Stimulated activated CD8-positive, alpha-beta memory T cell treated with anti-CD3 and anti-CD28 coated beads, Interleukin-7, amount 100 ng/mL, for 24 hours (primary cell): Measurements from ENCODE around the gene ING3.

Source experiments
- DNase-seq: peaks from one replicate; pipeline ENCODE4 v3.0.0-alpha.2; 2020; ENCODE audit warnings: low read depth

ING3 gene

GRCh38 chr7:120950539-120951308, at the start of gene ING3:
Gene ING3 (plus strand): TSS chr7:120950777. CDS start chr7:120950897, 120 bp downstream.
- peak; percentile 96 for DNase-seq

- no peak for DNase-seq
Measured at GRCh38 chr7:120915314-120916105, 35.1 kb upstream of the ING3 start.

- DNase-seq, result no peak
Measured at GRCh38 chr7:120916121-120916520, 34.5 kb upstream of the ING3 start.

GRCh38 chr7:120916538-120916937, 34.0 kb upstream of the ING3 start:
- no peak for DNase-seq

- no peak for DNase-seq
Measured at GRCh38 chr7:120919466-120919865, 31.1 kb upstream of the ING3 start.

- DNase-seq, result no peak
Measured at GRCh38 chr7:120920034-120920433, 30.5 kb upstream of the ING3 start.

GRCh38 chr7:120920591-120921274, 29.8 kb upstream of the ING3 start:
- DNase-seq, result no peak

- DNase-seq, result no peak
Measured at GRCh38 chr7:120924837-120925236, 25.7 kb upstream of the ING3 start.

- DNase-seq, result no peak
Measured at GRCh38 chr7:120925392-120925791, 25.2 kb upstream of the ING3 start.

- no peak for DNase-seq
Measured at GRCh38 chr7:120926943-120927346, 23.6 kb upstream of the ING3 start.

GRCh38 chr7:120927454-120928103, 23.0 kb upstream of the ING3 start:
- no peak for DNase-seq

GRCh38 chr7:120931243-120931642, 19.3 kb upstream of the ING3 start:
- no peak for DNase-seq

GRCh38 chr7:120933475-120933874, 17.1 kb upstream of the ING3 start:
- DNase-seq, result no peak

GRCh38 chr7:120939345-120939744, 11.2 kb upstream of the ING3 start:
- DNase-seq, result no peak

GRCh38 chr7:120941064-120941463, 9.5 kb upstream of the ING3 start:
- DNase-seq, result no peak

GRCh38 chr7:120941856-120942255, 8.7 kb upstream of the ING3 start:
- no peak for DNase-seq

- DNase-seq, result no peak
Measured at GRCh38 chr7:120942861-120943260, 7.7 kb upstream of the ING3 start.

GRCh38 chr7:120944826-120945562, 5.6 kb upstream of the ING3 start:
- no peak for DNase-seq

- no peak for DNase-seq
Measured at GRCh38 chr7:120947980-120948379, 2.6 kb upstream of the ING3 start.

- no peak for DNase-seq
Measured at GRCh38 chr7:120949393-120949911, 1.1 kb upstream of the ING3 start.

- DNase-seq, result no peak
Measured at GRCh38 chr7:120949998-120950538, 509 bp upstream of the ING3 start.
